Measurements from ENCODE around the gene ITGA11.

GRCh38 chr15:68284616-68285258 is 147.2 kb downstream of the ITGA11 start:
- TF ChIP-seq CTCF (conservative IDR thresholded peaks at IDR 0.05 in 1 of 2, IDR thresholded peaks at IDR 0.05 in 1 of 2; ENCODE audit: low read depth in 1 of 2, low read length in 2 of 2) (no peak), EZH2 (IDR thresholded peaks at IDR 0.05; ENCODE audit: low read length, missing control alignments) (no peak)

Data from fibroblast of lung (primary cell).